ENCODE data around the gene DOK3. TPM values are rescaled to one million over a fixed set of nuclear protein-coding genes. Genes with fewer than 3 reads are reported as not detected.

The DOK3 gene
- total and polyA plus RNA-seq, 4 donors: 15.6 to 146 (median 47.8) TPM

DNA sequence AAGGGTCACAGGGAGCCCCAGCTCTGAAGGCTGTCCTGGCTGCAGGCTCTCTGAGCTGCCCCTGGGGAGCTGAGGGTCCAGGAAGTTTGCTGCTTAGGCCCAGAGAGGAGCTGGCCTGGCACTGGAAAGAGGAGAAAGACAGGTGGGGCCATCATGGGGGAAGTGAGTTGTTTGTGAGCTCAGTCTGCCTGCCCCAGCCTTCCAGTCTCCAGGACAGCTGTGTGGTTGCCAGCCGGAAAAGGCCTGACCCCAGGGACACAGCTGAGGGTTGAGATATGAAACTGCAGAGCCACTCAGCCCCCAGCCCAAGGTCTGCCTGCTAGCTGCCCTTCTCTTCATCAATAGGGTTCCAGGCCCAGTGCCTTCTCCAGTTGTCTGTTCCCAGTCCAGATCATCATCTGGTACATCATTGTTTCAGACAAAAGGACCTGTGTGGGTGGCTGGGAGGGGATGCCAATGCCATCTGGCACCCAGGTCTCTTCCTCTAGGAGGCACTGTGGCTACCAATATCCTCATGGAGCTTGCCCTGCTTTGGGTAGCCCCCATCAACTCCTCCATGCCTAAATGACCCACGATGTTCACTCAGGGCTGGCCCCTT lies 11.4 kb upstream of the DOK3 start:
- DNase-seq (no peak), ATAC-seq (ENCODE audit: insufficient read depth, low FRiP score) (no peak)
- Histone ChIP-seq H3K9ac (ENCODE audit: insufficient read depth in 1 of 2, low read length in 2 of 2) (no peak overlapping the region), H3K9me3 (ENCODE audit: control insufficient read depth in 4 of 4, insufficient read depth in 3 of 4, low read length in 3 of 4) (no peaks in the 10 kb centered on the region), H3K36me3 (ENCODE audit: control insufficient read depth in 4 of 4, insufficient read depth in 4 of 4, low read length in 4 of 4) (peaks cover 6 to 41% (median 33%) of the 10 kb centered on the region in 4 donors), H3K27ac (ENCODE audit: low read depth in 1 of 2, low read length in 1 of 2) (no peak overlapping the region), H3K4me3 (no peak overlapping the region), H3K4me1 (ENCODE audit: control insufficient read depth in 5 of 5, insufficient read depth in 5 of 5, low read length in 5 of 5) (peaks cover 0 to 7% (median 2%) of the 10 kb centered on the region in 5 donors), H3K27me3 (ENCODE audit: control insufficient read depth in 3 of 3, insufficient read depth in 3 of 3, low read length in 2 of 3) (no peaks in the 10 kb centered on the region)
- TF ChIP-seq, protein P1, sequence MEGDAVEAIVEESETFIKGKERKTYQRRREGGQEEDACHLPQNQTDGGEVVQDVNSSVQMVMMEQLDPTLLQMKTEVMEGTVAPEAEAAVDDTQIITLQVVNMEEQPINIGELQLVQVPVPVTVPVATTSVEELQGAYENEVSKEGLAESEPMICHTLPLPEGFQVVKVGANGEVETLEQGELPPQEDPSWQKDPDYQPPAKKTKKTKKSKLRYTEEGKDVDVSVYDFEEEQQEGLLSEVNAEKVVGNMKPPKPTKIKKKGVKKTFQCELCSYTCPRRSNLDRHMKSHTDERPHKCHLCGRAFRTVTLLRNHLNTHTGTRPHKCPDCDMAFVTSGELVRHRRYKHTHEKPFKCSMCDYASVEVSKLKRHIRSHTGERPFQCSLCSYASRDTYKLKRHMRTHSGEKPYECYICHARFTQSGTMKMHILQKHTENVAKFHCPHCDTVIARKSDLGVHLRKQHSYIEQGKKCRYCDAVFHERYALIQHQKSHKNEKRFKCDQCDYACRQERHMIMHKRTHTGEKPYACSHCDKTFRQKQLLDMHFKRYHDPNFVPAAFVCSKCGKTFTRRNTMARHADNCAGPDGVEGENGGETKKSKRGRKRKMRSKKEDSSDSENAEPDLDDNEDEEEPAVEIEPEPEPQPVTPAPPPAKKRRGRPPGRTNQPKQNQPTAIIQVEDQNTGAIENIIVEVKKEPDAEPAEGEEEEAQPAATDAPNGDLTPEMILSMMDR (IDR thresholded peaks at IDR 0.05; ENCODE audit: control extremely low read depth, extremely low read depth): no peak
- WGBS, 2 donors: 84 to 93% methylated on average over 2 of the region's 2 CpGs

- 97 to 98% methylated on average over 3 of the region's 3 CpGs for WGBS, 2 donors
- Histone ChIP-seq H3K4me3 (no peak overlapping the region), H3K9ac (ENCODE audit: insufficient read depth in 1 of 2, low read length in 2 of 2) (no peak overlapping the region), H3K4me1 (ENCODE audit: control insufficient read depth in 5 of 5, insufficient read depth in 5 of 5, low read length in 5 of 5) (peaks cover 0 to 14% (median 8%) of the 10 kb centered on the region in 5 donors), H3K27me3 (ENCODE audit: control insufficient read depth in 3 of 3, insufficient read depth in 3 of 3, low read length in 2 of 3) (no peaks in the 10 kb centered on the region), H3K9me3 (ENCODE audit: control insufficient read depth in 4 of 4, insufficient read depth in 3 of 4, low read length in 3 of 4) (no peaks in the 10 kb centered on the region), H3K36me3 (ENCODE audit: control insufficient read depth in 4 of 4, insufficient read depth in 4 of 4, low read length in 4 of 4) (peaks cover 6 to 43% (median 36%) of the 10 kb centered on the region in 4 donors), H3K27ac (ENCODE audit: low read depth in 1 of 2, low read length in 1 of 2) (no peak overlapping the region)
- TF ChIP-seq, protein P1 (IDR thresholded peaks at IDR 0.05; ENCODE audit: control extremely low read depth, extremely low read depth): no peak
- ATAC-seq (ENCODE audit: insufficient read depth, low FRiP score) (no peak), DNase-seq (no peak)
These were observed 10.6 kb upstream of the DOK3 start for GRCh38 chr5:177520271-177520670.

DNA sequence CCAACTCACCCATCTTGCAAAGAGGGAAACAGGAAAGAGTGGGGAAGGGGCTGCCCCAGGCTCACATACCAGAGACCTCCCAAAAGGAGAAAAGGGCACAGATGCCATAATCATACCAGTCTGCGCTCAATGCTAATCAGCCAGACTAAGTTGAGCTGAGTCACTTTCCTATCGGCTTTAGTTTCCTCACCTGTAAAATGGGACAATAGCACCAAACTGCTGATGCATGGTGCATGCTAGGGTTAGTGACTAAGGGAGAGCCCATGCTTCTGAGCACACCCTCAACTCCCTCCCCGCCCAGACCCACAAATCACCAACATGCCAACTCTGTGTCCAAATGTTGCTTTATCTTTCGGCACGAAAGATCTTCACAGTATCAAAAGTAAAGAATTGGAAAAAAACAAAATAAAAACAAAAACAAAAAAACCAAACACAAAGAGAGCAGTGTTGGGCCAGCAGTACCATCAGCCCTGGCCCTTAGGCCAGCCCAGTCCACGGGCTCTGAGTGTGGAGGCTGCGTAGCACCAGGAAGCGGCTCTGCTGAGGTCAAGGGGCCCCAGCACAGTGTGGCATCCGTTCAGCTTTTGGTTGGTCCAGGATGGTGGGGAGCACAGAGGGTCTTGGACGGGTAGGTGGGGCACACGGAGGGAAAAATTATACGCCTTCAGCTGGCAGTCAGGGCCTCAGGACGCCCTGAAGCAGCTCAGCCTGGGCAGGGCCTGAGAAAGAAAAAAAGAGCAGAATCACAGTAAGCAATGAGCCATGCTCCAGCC lies 10.0 kb upstream of the DOK3 start:
- Histone ChIP-seq H3K4me3 (no peak overlapping the region), H3K9me3 (ENCODE audit: control insufficient read depth in 4 of 4, insufficient read depth in 3 of 4, low read length in 3 of 4) (no peaks in the 10 kb centered on the region), H3K4me1 (ENCODE audit: control insufficient read depth in 5 of 5, insufficient read depth in 5 of 5, low read length in 5 of 5) (peaks cover 0 to 14% (median 8%) of the 10 kb centered on the region in 5 donors), H3K27me3 (ENCODE audit: control insufficient read depth in 3 of 3, insufficient read depth in 3 of 3, low read length in 2 of 3) (no peaks in the 10 kb centered on the region), H3K27ac (ENCODE audit: low read depth in 1 of 2, low read length in 1 of 2) (no peak overlapping the region), H3K36me3 (ENCODE audit: control insufficient read depth in 4 of 4, insufficient read depth in 4 of 4, low read length in 4 of 4) (peaks cover 6 to 48% (median 36%) of the 10 kb centered on the region in 4 donors), H3K9ac (ENCODE audit: insufficient read depth in 1 of 2, low read length in 2 of 2) (no peak overlapping the region)
- TF ChIP-seq, protein P1 (IDR thresholded peaks at IDR 0.05; ENCODE audit: control extremely low read depth, extremely low read depth): no peak
- no peak for DNase-seq
- ATAC-seq (ENCODE audit: insufficient read depth, low FRiP score): no peak
- 83 to 95% methylated on average over 13 of the region's 13 CpGs for WGBS, 2 donors
